ENCODE results near the gene AATF. TPM values are rescaled to one million over a fixed set of nuclear protein-coding genes. Genes with fewer than 3 reads are reported as not detected.
A peak's percentile ranks its signal among the peaks of the same experiment; 100 is the strongest.

The AATF gene
- total RNA-seq, 1 experiment from 2014 or later: 54.4 TPM

DNA sequence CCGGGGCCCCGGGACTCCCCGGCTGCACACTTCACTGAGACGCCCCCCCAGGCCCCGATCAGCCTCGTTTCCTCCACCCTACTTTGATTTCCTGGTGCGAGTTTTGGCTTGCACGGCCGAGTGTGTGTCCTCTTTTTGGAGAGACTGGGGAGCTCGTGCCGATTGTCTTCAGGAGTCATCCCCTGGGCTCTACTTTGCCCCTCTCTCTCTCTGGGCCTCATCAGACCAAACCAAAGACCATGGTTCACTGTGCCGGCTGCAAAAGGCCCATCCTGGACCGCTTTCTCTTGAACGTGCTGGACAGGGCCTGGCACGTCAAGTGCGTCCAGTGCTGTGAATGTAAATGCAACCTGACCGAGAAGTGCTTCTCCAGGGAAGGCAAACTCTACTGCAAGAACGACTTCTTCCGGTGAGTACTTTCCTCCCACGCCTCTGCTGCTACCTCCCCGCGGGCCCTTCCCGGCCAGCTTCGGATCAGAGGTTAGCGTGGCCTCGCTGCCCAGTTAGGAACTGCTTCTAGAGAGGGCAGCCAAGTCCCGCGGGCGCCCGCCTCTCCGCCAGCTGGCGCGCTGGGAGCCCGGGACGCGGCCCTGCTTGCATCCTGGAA, 10.7 kb upstream of the AATF start:
- no peak for DNase-seq (ENCODE audit: low read depth, low spot score)
- in situ Hi-C loops (cut with HindIII; ENCODE audit: low pct_unique_long_range_greater_than_20kb, low sequenced_read_pairs): no loop called here

DNA sequence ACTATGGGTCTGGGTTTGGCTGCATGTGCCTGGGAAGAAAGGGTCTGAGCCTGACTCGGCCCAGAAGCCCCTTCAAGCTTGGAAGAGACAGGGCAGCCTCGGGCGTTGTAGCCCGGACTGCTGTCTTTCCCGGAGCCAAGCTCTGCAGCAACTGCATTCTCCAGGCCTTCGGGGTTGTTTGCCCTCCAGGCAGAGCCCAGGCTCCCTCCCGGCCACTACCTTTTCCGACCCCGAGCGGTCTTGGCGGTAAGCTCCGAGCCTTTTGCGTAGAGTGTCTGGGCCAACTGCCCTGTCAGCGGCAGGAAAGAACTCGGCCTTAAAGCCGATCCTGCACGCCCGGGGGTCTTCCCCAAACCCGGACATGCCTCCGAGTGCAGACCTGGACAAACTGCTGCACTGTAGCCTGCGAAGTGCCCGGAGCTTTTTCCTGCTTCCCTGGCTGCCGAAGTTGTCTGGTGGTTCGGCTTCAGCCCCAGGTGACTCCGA, 10.1 kb upstream of the AATF start:
- no peak for DNase-seq (ENCODE audit: low read depth, low spot score)
- in situ Hi-C loops (cut with HindIII; ENCODE audit: low pct_unique_long_range_greater_than_20kb, low sequenced_read_pairs): no loop called here

GRCh38 chr17:36939052-36939801, 9.5 kb upstream of the AATF start:
- in situ Hi-C loops (cut with HindIII; ENCODE audit: low pct_unique_long_range_greater_than_20kb, low sequenced_read_pairs): no loop called here
- no peak for DNase-seq (ENCODE audit: low read depth, low spot score)

DNA sequence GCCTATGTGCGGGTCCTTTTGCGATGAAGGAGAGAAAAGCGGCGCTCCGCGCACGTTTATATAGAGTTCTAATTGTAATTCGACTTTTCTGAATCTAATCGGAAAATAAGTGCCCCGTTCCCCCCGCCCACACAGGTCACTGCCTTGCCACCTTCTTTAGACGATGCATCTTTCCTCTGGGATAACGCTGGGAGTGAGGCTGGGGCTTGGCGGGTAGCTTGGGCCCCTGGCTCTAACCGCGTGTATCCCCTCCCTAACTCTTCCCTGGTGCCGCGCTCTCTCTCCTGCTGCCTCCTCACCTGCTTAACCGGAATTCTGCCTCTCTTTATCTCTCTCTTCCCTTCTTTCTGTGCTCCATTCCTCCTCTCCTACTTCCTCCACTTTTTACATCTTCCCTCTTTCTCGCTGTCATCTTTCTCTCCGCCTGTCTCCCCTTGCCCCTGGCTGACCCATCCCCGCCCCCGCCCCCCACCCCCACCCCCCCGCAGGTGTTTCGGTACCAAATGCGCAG, 8.9 kb upstream of the AATF start:
- DNase-seq (ENCODE audit: low read depth, low spot score): no peak
- in situ Hi-C loops (cut with HindIII; ENCODE audit: low pct_unique_long_range_greater_than_20kb, low sequenced_read_pairs): no loop called here

GRCh38 chr17:36940313-36941264, 8.2 kb upstream of the AATF start:
- in situ Hi-C loops (cut with HindIII; ENCODE audit: low pct_unique_long_range_greater_than_20kb, low sequenced_read_pairs): no loop called here
- DNase-seq (ENCODE audit: low read depth, low spot score): no peak

DNA sequence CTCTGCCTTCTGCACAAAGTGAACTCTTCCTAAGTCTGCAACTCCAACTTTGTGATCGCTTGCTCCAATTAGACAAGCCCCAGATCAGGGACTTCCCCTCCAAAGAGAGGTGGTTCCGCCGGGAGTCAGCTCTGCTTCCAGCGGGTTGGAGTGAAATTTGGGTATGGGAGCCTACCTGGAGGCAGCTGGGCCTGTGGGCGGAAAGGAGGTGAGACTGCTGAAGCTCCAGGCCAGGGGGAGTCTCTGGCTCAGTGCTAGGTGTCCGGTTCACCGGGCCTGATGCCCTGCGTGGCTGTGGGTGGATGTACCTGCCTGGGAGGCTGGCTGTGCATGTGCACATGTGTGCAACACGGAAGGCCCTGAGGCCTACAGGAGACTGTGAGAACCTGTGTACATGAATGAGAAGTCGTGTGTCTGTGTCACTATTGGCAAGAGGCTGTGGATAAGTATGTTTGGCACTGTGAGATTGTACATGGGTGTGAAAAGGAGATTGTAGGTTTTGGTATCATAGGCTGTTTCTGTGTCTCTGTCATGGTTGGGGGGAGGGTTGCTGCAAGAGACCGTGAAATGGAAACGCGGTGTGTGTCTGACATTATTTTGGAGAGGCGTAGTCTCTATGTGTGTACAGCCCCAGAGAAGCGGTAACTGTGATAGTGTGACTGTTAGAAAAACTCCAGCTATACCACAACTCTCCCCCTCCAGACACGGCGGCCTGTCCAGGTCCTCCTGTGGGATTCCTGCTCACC, 7.3 kb upstream of the AATF start:
- DNase-seq (ENCODE audit: low read depth, low spot score): no peak
- in situ Hi-C loops (cut with HindIII; ENCODE audit: low pct_unique_long_range_greater_than_20kb, low sequenced_read_pairs): no loop called here

GRCh38 chr17:36942019-36942599, 6.6 kb upstream of the AATF start:
- in situ Hi-C loops (cut with HindIII; ENCODE audit: low pct_unique_long_range_greater_than_20kb, low sequenced_read_pairs): no loop called here
- no peak for DNase-seq (ENCODE audit: low read depth, low spot score)

- in situ Hi-C loops (cut with HindIII; ENCODE audit: low pct_unique_long_range_greater_than_20kb, low sequenced_read_pairs): no loop called here
- DNase-seq (ENCODE audit: low read depth, low spot score): no peak
Measured at GRCh38 chr17:36942631-36943125, 6.1 kb upstream of the AATF start.

DNA sequence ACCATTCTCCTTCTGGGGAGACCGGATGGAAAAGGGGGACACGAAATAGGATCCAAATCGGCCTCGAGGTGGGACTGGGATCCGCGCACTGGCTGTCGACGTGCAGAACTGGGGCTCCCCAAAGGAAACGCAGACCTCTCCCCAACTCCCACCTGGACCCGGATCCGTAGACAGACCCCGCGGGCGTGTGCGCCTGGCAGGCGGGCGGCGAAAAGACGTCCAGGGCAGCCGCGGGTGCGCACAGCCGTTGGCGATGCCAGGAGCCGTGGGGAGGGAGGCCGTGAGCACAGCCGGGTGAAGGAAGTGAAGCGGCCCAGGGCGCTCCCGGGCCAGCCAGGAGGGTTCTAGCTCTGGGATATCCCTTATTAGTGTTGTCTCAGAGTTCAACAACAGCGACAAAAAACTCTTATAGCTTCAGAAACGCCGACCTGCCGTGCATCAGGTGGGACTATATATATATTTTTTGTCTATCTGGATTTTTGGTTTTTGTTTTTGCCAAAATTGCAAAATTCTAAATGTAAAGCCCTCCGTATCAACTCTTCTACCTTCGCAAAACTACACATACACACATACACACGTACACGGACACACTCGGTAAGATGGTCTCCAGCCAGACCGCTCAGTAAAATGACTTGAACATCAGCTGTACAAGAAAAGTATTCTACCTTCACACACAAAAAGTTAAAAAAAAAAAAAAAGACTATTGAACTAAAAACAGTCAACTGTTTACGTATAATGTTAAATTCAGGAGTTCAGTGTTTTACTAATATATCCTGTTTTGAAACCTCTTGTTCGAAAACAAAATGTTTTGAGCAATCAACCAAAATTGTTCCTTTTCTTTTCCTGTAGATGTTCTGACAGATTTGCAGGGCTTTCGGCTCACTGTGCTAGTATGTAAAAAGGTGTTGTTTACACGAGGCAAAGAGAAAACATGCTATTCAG, 5.2 kb upstream of the AATF start:
- in situ Hi-C loops (cut with HindIII; ENCODE audit: low pct_unique_long_range_greater_than_20kb, low sequenced_read_pairs): no loop called here
- no peak for DNase-seq (ENCODE audit: low read depth, low spot score)

DNA sequence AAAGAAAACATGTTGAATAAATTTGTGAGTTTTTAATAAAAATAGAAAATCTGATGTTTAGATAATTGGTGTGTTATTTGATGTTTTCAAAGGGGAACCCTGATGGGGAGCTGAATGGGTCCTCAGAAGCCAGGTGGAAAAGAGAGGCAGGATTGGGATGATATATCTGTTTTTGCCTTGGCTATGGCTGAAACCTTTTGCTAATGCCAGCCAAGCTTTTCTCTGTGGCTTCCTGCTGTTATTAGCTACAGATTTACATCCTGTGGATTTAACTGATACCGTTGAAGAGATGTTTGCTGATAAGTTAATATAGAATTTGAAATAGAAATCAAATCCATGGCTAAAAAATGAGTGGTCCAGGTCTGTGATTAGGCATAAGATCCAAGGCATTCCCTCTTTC, 4.2 kb upstream of the AATF start:
- in situ Hi-C loops (cut with HindIII; ENCODE audit: low pct_unique_long_range_greater_than_20kb, low sequenced_read_pairs): no loop called here
- DNase-seq (ENCODE audit: low read depth, low spot score): no peak

GRCh38 chr17:36945140-36945539, 3.6 kb upstream of the AATF start:
- in situ Hi-C loops (cut with HindIII; ENCODE audit: low pct_unique_long_range_greater_than_20kb, low sequenced_read_pairs): no loop called here
- no peak for DNase-seq (ENCODE audit: low read depth, low spot score)

DNA sequence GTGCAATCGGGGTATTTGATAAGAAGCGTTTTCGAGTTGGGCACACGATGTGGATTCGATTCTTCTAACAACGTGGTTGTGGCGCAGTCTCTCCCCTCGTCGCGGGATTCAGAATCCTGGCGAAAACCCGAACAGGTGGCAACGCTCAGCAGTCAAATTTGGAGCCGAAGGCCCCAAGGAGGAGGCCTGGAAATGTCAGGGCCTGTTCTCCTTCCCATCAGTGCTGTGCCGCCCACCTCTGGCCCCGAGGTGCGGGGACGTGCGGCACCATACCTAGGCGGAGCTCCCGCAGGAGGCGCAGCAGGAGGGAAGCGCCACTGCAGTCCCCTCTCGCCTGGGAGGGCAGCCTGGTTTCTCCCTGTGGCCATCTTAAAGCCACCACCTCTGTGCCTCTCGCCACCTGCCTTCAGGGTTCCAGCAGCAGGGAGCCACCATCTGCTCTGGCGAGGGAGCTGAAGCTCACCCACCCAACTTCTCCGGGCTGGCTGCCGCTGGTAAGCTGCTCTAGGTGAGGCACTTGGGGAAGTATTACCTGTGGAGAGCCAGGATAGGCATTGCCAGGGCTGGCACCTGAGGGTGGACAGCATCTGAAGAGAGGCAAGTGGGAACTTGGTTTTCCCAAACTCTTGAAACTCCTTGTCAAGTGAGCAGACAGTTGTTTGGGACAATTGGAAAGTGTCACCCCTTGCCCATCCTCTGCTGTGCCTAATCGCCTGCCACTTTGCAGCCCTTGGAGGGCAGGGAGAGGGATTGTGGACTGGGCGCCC, 2.6 kb upstream of the AATF start:
- in situ Hi-C loops (cut with HindIII; ENCODE audit: low pct_unique_long_range_greater_than_20kb, low sequenced_read_pairs): no loop called here
- DNase-seq (ENCODE audit: low read depth, low spot score): no peak

GRCh38 chr17:36946726-36947091, 2.0 kb upstream of the AATF start:
- in situ Hi-C loops (cut with HindIII; ENCODE audit: low pct_unique_long_range_greater_than_20kb, low sequenced_read_pairs): no loop called here
- no peak for DNase-seq (ENCODE audit: low read depth, low spot score)

DNA sequence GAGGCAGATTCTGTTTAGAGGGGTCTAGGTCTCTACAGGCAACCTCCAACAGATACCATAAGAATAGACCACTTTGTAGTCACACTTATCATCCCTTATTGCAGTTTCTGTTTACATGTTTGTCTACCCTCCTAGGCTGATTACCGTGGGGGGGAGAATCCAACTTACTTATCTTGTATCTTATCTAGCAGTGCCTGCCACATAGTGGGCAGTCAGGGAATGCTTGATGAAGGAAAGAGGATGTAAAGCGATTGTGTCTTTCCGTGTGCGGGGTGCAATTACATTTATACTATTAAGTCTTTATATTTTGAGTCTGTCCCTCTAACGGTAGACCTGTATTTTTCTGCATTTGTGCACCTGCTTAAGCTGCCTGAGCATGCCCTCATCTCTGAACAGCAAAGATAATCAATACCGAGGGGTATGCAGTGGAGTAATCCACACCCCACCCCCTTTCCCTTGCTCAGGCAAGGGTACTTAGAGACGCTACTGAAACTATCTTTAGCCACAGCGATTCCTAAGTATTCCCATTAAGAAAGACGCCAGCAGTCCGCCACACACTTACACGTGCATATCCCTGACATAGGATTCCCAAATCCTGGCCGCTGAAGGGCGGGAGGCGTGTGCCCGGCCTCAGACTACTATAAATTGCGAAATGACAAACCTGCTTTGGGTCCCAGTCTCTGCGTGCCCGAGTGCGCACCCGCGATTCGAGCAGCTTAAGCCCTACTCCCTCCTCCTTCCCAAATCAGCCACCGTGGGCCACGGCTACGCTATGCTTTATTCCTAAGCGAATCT, 635 bp upstream of the AATF start:
- in situ Hi-C loops (cut with HindIII; ENCODE audit: low pct_unique_long_range_greater_than_20kb, low sequenced_read_pairs): no loop called here
- peak; percentile 11 for DNase-seq (ENCODE audit: low read depth, low spot score)

DNA sequence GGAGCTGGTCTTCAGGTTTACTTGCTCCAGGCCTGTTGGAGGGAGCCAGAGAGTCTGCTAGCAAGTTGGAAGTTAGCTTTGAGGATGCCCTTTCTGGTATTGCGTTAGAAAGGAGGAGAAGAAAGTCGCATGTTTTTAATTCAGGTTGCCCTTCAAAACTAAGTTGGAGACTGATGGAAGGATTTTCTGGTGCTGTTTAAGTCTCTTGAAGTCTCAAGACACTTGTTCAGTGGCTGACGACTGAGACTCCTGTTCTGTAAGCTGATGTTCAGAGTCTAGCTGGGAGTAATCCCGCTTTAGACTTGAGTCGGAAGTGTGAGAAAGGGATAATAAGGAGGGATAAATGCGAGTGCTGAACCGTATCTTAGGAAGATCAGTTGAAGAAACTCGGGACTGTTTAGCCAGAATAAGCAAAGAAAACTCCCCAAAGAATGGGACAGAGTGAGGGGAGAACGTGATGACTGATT, 740 bp downstream of the AATF start:
- peak; percentile 26 for DNase-seq (ENCODE audit: low read depth, low spot score)
- in situ Hi-C loops (cut with HindIII; ENCODE audit: low pct_unique_long_range_greater_than_20kb, low sequenced_read_pairs): no loop called here
